Upper lobe of left lung (tissue), 4 donors: Measurements from ENCODE around the gene KCNMA1.

Experiments
- EP300 ChIP-seq, 4 donors: sonication (generic); formaldehyde crosslinking; IDR thresholded peaks; one replicate each; pipeline ENCODE4 v1.5.1; 2017; ENCODE audit warnings: antibody characterized with exemption in 4 of 4, control low read depth in 2 of 4
- POLR2A ChIP-seq, 4 donors: fragments of 450-650 bp; IDR thresholded peaks; one replicate each; pipeline ENCODE4 v1.5.1; 2016 to 2017; ENCODE audit warnings: antibody characterized with exemption in 4 of 4, mild to moderate bottlenecking in 2 of 4
- POLR2AphosphoS5 ChIP-seq, 2 donors: sonication (generic); formaldehyde crosslinking; IDR thresholded peaks; one replicate each; pipeline ENCODE4 v1.5.1; 2017; ENCODE audit warnings: antibody characterized with exemption in 2 of 2
- TF ChIP-seq, protein P1 (sequence below), 6 experiments: fragments of 450-650 bp in 4 of 6; fragments of 200-600 bp in 2 of 6; sonication (generic) in 2 of 6; IDR thresholded peaks; one replicate each; pipeline ENCODE4 v1.5.1; 2016 to 2019; ENCODE audit warnings: antibody characterized with exemption in 6 of 6

- TF ChIP-seq, protein P1, sequence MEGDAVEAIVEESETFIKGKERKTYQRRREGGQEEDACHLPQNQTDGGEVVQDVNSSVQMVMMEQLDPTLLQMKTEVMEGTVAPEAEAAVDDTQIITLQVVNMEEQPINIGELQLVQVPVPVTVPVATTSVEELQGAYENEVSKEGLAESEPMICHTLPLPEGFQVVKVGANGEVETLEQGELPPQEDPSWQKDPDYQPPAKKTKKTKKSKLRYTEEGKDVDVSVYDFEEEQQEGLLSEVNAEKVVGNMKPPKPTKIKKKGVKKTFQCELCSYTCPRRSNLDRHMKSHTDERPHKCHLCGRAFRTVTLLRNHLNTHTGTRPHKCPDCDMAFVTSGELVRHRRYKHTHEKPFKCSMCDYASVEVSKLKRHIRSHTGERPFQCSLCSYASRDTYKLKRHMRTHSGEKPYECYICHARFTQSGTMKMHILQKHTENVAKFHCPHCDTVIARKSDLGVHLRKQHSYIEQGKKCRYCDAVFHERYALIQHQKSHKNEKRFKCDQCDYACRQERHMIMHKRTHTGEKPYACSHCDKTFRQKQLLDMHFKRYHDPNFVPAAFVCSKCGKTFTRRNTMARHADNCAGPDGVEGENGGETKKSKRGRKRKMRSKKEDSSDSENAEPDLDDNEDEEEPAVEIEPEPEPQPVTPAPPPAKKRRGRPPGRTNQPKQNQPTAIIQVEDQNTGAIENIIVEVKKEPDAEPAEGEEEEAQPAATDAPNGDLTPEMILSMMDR (IDR thresholded peaks at IDR 0.05): no peak
- TF ChIP-seq POLR2AphosphoS5 (IDR thresholded peaks at IDR 0.05) (no peak), EP300 (IDR thresholded peaks at IDR 0.05) (no peak), POLR2A (IDR thresholded peaks at IDR 0.05) (no peak)
Measured at GRCh38 chr10:77103213-77103612, 534.4 kb downstream of the KCNMA1 start.
